ENCODE results near the gene CD44. TPM values are rescaled to one million over a fixed set of nuclear protein-coding genes. Genes with fewer than 3 reads are reported as not detected.

CD44 gene
- total RNA-seq, 4 donors from 2014 or later = 135 to 636 (median 397) TPM

GRCh38 chr11:35173011-35173511, 34.1 kb downstream of the CD44 start:
- H3K4me3 ChIP-seq = no peak overlapping the region
- intact Hi-C loops (cut with DNase I; ENCODE audit: low total_unique reads) = no loop called here
- H3K27me3 ChIP-seq = no peaks in the 10 kb centered on the region
- peak overlapping the region; percentile 0 to 90 for H3K27ac ChIP-seq
- H3K9me3 ChIP-seq = no peaks in the 10 kb centered on the region
- TF ChIP-seq, protein P1, sequence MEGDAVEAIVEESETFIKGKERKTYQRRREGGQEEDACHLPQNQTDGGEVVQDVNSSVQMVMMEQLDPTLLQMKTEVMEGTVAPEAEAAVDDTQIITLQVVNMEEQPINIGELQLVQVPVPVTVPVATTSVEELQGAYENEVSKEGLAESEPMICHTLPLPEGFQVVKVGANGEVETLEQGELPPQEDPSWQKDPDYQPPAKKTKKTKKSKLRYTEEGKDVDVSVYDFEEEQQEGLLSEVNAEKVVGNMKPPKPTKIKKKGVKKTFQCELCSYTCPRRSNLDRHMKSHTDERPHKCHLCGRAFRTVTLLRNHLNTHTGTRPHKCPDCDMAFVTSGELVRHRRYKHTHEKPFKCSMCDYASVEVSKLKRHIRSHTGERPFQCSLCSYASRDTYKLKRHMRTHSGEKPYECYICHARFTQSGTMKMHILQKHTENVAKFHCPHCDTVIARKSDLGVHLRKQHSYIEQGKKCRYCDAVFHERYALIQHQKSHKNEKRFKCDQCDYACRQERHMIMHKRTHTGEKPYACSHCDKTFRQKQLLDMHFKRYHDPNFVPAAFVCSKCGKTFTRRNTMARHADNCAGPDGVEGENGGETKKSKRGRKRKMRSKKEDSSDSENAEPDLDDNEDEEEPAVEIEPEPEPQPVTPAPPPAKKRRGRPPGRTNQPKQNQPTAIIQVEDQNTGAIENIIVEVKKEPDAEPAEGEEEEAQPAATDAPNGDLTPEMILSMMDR (IDR thresholded peaks at IDR 0.05) = no peak
- no peak for TF ChIP-seq POLR2A (IDR thresholded peaks at IDR 0.05)
- H3K4me1 ChIP-seq = peaks cover 11 to 18% of the 10 kb centered on the region in 2 donors
- DNase-seq = no peak
- no peaks in the 10 kb centered on the region for H3K36me3 ChIP-seq

DNA sequence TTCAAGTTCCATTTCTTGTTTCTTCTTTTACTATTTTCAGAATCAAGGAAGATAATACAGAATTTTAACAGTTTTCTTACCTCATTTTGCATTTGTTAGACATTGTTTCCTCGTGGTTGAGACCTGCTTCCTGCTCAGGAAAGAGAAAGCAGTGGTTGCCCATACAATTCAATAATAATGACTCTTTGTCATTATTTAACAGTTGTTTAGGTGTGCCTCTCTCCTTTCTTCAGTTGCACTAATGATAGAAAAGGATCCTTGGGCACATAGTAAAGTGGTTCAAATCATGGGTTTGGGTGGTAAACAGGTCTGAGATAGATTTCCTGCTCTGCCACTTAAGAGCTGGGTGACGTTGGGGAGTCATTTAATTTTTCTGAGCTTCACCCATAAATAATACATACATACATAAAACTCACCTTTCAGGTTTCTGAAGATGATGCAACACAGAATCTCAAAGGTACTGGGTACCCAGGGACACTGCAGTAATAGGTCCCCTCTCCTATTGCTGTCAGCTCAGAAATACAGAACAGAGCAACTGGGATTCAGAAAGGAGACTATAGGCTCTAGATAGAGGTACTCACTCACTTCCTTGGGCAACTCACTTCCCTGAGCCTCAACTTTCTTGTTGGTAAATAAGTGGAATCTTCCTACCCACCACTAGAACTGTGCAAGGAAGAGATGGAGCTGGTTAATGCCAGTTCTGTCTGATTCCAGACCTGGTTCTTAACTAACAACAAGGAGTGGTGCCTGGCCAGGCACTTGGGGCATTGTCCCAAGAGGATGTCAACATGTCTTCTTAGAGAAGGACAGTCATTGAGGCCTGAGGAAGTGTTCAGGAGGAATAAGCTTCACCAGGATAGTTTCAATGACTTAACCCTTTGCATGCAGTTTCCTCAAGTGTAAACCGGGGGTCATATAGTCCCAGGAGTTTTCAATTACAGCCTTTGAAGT, 34.9 kb downstream of the CD44 start:
- intact Hi-C loops (cut with DNase I; ENCODE audit: low total_unique reads) = no loop called here
- TF ChIP-seq, protein P1 (IDR thresholded peaks at IDR 0.05) = no peak
- no peak for TF ChIP-seq POLR2A (IDR thresholded peaks at IDR 0.05)
- H3K27ac ChIP-seq = peak overlapping the region; percentile 43 to 90

DNA sequence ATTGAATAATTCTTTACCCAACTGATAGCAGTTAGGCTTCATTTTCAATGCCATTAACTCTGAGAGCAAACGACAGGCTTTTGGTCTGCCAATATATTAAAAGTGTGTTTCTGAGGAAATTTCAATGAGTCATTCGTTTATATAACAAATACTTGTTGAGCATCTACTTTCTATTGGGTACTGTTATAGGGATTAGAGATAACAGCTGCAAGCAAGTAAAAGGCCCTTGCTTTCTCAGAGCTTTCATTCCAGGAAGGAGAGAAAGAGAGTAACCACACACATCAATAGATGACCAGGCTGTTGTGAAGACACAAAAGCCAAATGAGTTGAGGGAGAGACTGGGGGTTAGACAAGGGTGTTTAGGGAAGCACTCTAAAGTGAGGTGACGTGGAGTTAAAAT, 35.7 kb downstream of the CD44 start:
- no peak for DNase-seq
- peaks cover 0 to 28% of the 10 kb centered on the region in 2 donors for H3K4me1 ChIP-seq
- peak overlapping the region; percentile 15 to 90 for H3K27ac ChIP-seq
- TF ChIP-seq POLR2A (IDR thresholded peaks at IDR 0.05) = no peak
- TF ChIP-seq, protein P1 (IDR thresholded peaks at IDR 0.05) = no peak
- intact Hi-C loops (cut with DNase I; ENCODE audit: low total_unique reads) = no loop called here
- no peaks in the 10 kb centered on the region for H3K36me3 ChIP-seq
- H3K9me3 ChIP-seq = no peaks in the 10 kb centered on the region
- H3K4me3 ChIP-seq = no peak overlapping the region
- H3K27me3 ChIP-seq = no peaks in the 10 kb centered on the region

More for the DNA sequence above, 34.9 kb downstream of the CD44 start:
- Histone ChIP-seq H3K27me3 (no peaks in the 10 kb centered on the region), H3K4me1 (peaks cover 3 to 26% of the 10 kb centered on the region in 2 donors), H3K4me3 (no peak overlapping the region), H3K36me3 (no peaks in the 10 kb centered on the region), H3K9me3 (no peaks in the 10 kb centered on the region)
- no peak for DNase-seq

DNA sequence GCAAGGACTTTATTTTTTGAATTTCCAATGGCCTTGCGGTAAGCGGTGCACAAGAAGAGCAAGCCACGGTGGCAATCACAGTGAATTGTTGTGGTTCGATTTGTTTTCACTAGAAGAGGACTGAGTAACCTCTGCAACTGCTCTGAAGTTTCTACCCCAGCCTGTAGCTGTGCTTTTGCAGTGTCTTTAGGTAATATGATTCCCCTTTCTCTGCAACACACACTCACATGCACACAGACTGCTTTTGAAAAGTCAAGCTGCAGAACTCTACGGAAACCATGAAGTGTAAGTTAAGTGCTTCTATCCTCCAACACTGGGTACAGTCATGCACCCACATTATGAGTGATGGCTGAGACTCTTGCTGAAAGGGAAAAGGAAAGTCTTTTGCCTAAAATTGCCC, 38.4 kb downstream of the CD44 start:
- H3K4me3 ChIP-seq = no peak overlapping the region
- H3K9me3 ChIP-seq = no peaks in the 10 kb centered on the region
- intact Hi-C loops (cut with DNase I; ENCODE audit: low total_unique reads) = no loop called here
- H3K36me3 ChIP-seq = no peaks in the 10 kb centered on the region
- H3K27me3 ChIP-seq = no peaks in the 10 kb centered on the region
- DNase-seq = no peak
- TF ChIP-seq, protein P1 (IDR thresholded peaks at IDR 0.05) = no peak
- no peak for TF ChIP-seq POLR2A (IDR thresholded peaks at IDR 0.05)
- peak overlapping the region in 1 of 2 donors; percentile 81 for H3K27ac ChIP-seq
- H3K4me1 ChIP-seq = peaks cover 14 to 21% of the 10 kb centered on the region in 2 donors

Measured in uterus (tissue), 4 donors.